Calu3 (cell line): ENCODE results near the gene HTR2C. TPM values are rescaled to one million over a fixed set of nuclear protein-coding genes. Genes with fewer than 3 reads are reported as not detected.

Source experiments
- BruUV-seq: library from RNA; stranded (reverse); fragments of 400-500 nt; replicated peaks from 2 replicates; lab custom pipeline; 2021; lab: Mats Ljungman, UMichigan
- CTCF ChIA-PET: fragments of 300-600 bp; sonication (Branson Sonifier 250); formaldehyde crosslinking; loops from one replicate; lab custom pipeline; 2022; ENCODE audit warnings: antibody characterized with exemption; lab: Charles Lee
- DNase-seq: peaks from one replicate; pipeline ENCODE4 v3.0.0; 2022
- H3K27ac Mint-ChIP-seq: one replicate; pipeline ENCODE4 v1.8.0; 2022; ENCODE audit warnings: mixed read lengths; ENCODE audit not compliant: unreplicated experiment
- H3K27me3 Mint-ChIP-seq: one replicate; pipeline ENCODE4 v1.8.0; 2022; ENCODE audit warnings: mixed read lengths; ENCODE audit not compliant: unreplicated experiment
- H3K36me3 Mint-ChIP-seq: one replicate; pipeline ENCODE4 v1.8.0; 2022; ENCODE audit warnings: mild to moderate bottlenecking, moderate library complexity, mixed read lengths; ENCODE audit not compliant: insufficient read depth, unreplicated experiment
- H3K4me1 Mint-ChIP-seq: one replicate; pipeline ENCODE4 v1.8.0; 2022; ENCODE audit warnings: mild to moderate bottlenecking, low read depth, mixed read lengths; ENCODE audit not compliant: unreplicated experiment
- H3K4me3 Mint-ChIP-seq: one replicate; pipeline ENCODE4 v1.8.0; 2022; ENCODE audit warnings: mild to moderate bottlenecking, low read depth, moderate library complexity, mixed read lengths; ENCODE audit not compliant: unreplicated experiment
- H3K9me3 Mint-ChIP-seq: one replicate; pipeline ENCODE4 v1.8.0; 2022; ENCODE audit warnings: low read depth, mixed read lengths; ENCODE audit not compliant: unreplicated experiment
- intact Hi-C: fragments of 100-400 bp; cut with micrococcal nuclease; formaldehyde crosslinking; loops from one replicate; pipeline ENCODE4 v1.10.0; 2022; ENCODE audit not compliant: unreplicated experiment
- total RNA-seq: library from RNA; stranded (reverse); gene quantifications from 2 replicates; pipeline ENCODE4 v1.2.3, GENCODE V29; 2022
- TF ChIP-seq, protein P1 (sequence below): fragments of 200-600 bp; IDR thresholded peaks from one replicate; pipeline ENCODE4 v1.8.0; 2022; ENCODE audit warnings: antibody characterized with exemption; ENCODE audit not compliant: unreplicated experiment

Gene HTR2C
- total RNA-seq, 1 experiment from 2014 or later = not detected

DNA sequence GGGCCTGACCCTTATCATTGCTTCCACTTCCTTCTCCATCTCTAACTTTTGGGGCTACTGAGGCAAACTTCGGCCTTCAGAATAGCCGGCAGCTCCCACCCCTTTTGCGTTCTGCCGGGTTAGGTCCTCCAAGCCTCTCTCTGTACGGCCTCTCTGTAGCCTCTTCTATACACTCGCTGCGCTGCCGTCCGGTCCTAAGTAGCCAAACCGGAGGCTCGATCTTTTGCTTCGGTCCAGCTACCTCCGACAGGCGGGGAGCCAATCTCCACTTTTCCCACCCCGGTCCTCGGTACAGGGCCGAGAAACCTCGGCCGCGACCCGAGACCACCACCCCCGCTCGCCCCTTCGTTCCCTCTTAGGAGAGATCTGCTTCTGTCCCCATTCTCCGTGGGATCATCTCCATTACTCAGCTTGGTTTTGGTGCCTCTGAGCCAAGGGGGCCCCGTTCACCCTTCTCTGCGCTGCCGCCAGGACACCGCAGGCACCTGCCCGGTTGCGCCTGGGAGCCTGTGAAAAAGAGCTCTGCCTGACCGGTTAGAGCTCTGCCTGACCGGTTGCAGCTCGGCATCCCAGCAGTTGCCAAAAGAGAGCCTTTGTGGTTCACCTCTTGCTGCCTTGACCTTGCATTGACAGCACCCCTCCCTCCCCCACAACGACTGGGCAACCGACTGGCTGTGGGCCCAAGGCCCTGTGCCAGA lies 1.0 kb upstream of the HTR2C start:
- Mint-ChIP-seq H3K27me3 (no peaks in the 10 kb centered on the region), H3K9me3 (peaks cover 4% of the 10 kb centered on the region), H3K4me3 (no peak overlapping the region), H3K36me3 (no peaks in the 10 kb centered on the region), H3K4me1 (no peaks in the 10 kb centered on the region), H3K27ac (no peak overlapping the region)
- BruUV-seq = no TSS peak
- CTCF ChIA-PET = no interaction called here
- no peak for DNase-seq
- intact Hi-C loops = no loop called here
- TF ChIP-seq, protein P1, sequence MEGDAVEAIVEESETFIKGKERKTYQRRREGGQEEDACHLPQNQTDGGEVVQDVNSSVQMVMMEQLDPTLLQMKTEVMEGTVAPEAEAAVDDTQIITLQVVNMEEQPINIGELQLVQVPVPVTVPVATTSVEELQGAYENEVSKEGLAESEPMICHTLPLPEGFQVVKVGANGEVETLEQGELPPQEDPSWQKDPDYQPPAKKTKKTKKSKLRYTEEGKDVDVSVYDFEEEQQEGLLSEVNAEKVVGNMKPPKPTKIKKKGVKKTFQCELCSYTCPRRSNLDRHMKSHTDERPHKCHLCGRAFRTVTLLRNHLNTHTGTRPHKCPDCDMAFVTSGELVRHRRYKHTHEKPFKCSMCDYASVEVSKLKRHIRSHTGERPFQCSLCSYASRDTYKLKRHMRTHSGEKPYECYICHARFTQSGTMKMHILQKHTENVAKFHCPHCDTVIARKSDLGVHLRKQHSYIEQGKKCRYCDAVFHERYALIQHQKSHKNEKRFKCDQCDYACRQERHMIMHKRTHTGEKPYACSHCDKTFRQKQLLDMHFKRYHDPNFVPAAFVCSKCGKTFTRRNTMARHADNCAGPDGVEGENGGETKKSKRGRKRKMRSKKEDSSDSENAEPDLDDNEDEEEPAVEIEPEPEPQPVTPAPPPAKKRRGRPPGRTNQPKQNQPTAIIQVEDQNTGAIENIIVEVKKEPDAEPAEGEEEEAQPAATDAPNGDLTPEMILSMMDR = no peak

GRCh38 chrX:114584375-114584943 lies 573 bp downstream of the HTR2C start:
- H3K4me3 Mint-ChIP-seq = no peak overlapping the region
- no TSS peak for BruUV-seq
- CTCF ChIA-PET = interaction anchor here (0.6 kb wide), 1 partner anchor 100 kb away, joined by 3 read pairs; no protein-coding TSS in a partner anchor

GRCh38 chrX:114584983-114585842 lies 1.3 kb downstream of the HTR2C start:
- CTCF ChIA-PET = interaction anchor here (0.6 kb wide), 1 partner anchor 101 kb away, joined by 3 read pairs; no protein-coding TSS in a partner anchor
- H3K9me3 Mint-ChIP-seq = peaks cover 4% of the 10 kb centered on the region
- H3K36me3 Mint-ChIP-seq = no peaks in the 10 kb centered on the region
- TF ChIP-seq, protein P1 = no peak
- intact Hi-C loops = no loop called here
- no peak overlapping the region for H3K4me3 Mint-ChIP-seq
- no peak for DNase-seq
- H3K27ac Mint-ChIP-seq = no peak overlapping the region
- no peaks in the 10 kb centered on the region for H3K27me3 Mint-ChIP-seq
- no TSS peak for BruUV-seq
- H3K4me1 Mint-ChIP-seq = no peaks in the 10 kb centered on the region

More at GRCh38 chrX:114584375-114584943, 573 bp downstream of the HTR2C start:
- TF ChIP-seq, protein P1 = no peak
- Mint-ChIP-seq H3K36me3 (no peaks in the 10 kb centered on the region), H3K27me3 (no peaks in the 10 kb centered on the region), H3K4me1 (no peaks in the 10 kb centered on the region), H3K27ac (no peak overlapping the region), H3K9me3 (peaks cover 4% of the 10 kb centered on the region)
- intact Hi-C loops = no loop called here
- no peak for DNase-seq

DNA sequence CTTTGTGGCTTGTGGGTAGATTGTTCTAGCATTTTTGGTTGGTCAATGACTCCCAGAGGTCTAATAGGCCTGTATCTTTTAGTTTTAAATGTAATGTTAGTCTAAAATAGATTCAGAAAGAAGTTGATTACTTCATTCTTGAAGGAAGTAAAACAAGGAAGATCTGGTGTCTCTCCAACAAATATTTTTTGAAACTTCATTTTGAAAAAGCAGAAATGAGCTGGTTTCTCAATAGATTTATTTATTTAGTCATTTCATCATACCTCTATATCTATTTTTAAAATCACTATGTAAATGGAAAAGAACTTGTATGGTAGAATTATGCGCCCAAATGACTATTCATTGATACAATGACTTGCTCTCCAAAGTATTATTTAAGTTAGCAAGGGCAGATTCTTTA lies 7.2 kb downstream of the HTR2C start:
- DNase-seq = no peak
- intact Hi-C loops = no loop called here
- TF ChIP-seq, protein P1 = no peak
- BruUV-seq = no TSS peak
- no peaks in the 10 kb centered on the region for H3K9me3 Mint-ChIP-seq
- CTCF ChIA-PET = no interaction called here
- H3K27ac Mint-ChIP-seq = no peak overlapping the region
- no peaks in the 10 kb centered on the region for H3K4me1 Mint-ChIP-seq
- no peaks in the 10 kb centered on the region for H3K27me3 Mint-ChIP-seq
- H3K36me3 Mint-ChIP-seq = no peaks in the 10 kb centered on the region
- no peak overlapping the region for H3K4me3 Mint-ChIP-seq
